ENCODE measurements around the gene STON1. TPM values are rescaled to one million over a fixed set of nuclear protein-coding genes. Genes with fewer than 3 reads are reported as not detected.

Gene STON1
- total and polyA plus RNA-seq, 2 experiments from 2014 or later: 3.0 to 5.6 TPM

DNA sequence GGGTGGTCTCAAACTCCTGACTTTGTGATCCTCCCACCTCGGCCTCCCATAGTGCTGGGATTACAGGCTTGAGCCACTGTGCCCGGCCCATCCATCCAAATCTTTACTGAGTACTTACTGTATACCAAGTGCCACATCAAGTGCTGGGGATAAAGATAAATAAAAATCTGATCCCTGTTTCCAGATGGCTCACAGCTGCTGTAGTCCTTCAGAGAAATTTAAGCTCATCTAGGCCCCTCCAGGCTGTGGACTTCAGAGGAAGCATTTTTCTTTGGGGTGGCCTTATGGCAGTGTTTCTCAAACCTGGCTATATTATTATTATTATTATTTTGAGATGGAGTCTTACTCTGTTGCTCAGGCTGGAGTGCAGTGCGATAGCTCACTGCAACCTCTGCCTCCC is 54.0 kb downstream of the STON1 start:
- Histone ChIP-seq H2AFZ (no peak overlapping the region), H3K27ac (no peak overlapping the region), H3K9ac (no peak overlapping the region), H3F3A (ENCODE audit: insufficient read depth) (no peaks in the 10 kb centered on the region), H4K20me1 (ENCODE audit: insufficient read depth) (no peaks in the 10 kb centered on the region), H3K27me3 (replicated peaks; ENCODE audit: insufficient read depth) (no peaks in the 10 kb centered on the region), H3K9me2 (ENCODE audit: insufficient read depth) (no peaks in the 10 kb centered on the region), H3K4me3 (no peak overlapping the region), H3K36me3 (ENCODE audit: low read depth) (no peaks in the 10 kb centered on the region), H3K9me3 (ENCODE audit: low read depth) (no peaks in the 10 kb centered on the region), H3K4me2 (ENCODE audit: unreplicated experiment) (no peak overlapping the region), H3K79me2 (ENCODE audit: insufficient read depth) (no peaks in the 10 kb centered on the region), H3K4me1 (ENCODE audit: insufficient read depth) (no peaks in the 10 kb centered on the region)
- TF ChIP-seq EZH2 (IDR thresholded peaks at IDR 0.05; ENCODE audit: insufficient read depth, poor library complexity, severe bottlenecking) (no peak), EZH2phosphoT487 (IDR thresholded peaks at IDR 0.05; ENCODE audit: insufficient read depth, low read depth) (no peak)
- no peak for DNase-seq
- in situ Hi-C loops (cut with MboI): loop anchor here (25.0 kb wide), 1 partner anchor 722 kb away; no protein-coding TSS in a partner anchor
- 92 to 100% methylated on average over 3 of the region's 3 CpGs for WGBS, 2 experiments (ENCODE audit: low coverage in 1 of 2, low lambda C conversion rate in 2 of 2, missing lambda C conversion rate in 2 of 2)

DNA sequence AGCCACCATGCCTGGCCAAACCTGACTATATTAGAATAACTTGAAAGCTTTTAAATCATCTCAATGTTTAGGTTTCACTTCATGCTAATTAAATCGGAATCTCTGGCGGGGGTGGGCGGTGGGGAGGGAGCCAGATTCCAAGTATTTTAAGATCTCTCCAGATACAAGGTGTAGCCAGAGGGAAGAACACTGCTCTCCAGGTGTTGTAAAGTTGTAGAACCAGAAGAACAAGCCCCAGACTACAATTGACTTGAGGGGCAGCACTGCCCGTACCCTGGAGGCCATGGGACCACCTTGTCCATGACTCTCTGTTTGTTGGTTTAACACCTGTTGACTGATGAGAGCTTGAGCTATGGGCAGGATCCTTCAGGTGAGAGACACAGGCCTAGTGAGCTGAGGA is 54.6 kb downstream of the STON1 start:
- no peak for DNase-seq
- Histone ChIP-seq H3K4me3 (no peak overlapping the region), H3K36me3 (ENCODE audit: low read depth) (no peaks in the 10 kb centered on the region), H3K27me3 (replicated peaks; ENCODE audit: insufficient read depth) (no peaks in the 10 kb centered on the region), H3K79me2 (ENCODE audit: insufficient read depth) (no peaks in the 10 kb centered on the region), H3K27ac (no peak overlapping the region), H3F3A (ENCODE audit: insufficient read depth) (no peaks in the 10 kb centered on the region), H3K4me2 (ENCODE audit: unreplicated experiment) (no peak overlapping the region), H3K9me2 (ENCODE audit: insufficient read depth) (no peaks in the 10 kb centered on the region), H3K9me3 (ENCODE audit: low read depth) (no peaks in the 10 kb centered on the region), H2AFZ (no peak overlapping the region), H3K9ac (no peak overlapping the region), H4K20me1 (ENCODE audit: insufficient read depth) (no peaks in the 10 kb centered on the region), H3K4me1 (ENCODE audit: insufficient read depth) (no peaks in the 10 kb centered on the region)
- 94 to 95% methylated on average over 4 of the region's 4 CpGs for WGBS, 2 experiments (ENCODE audit: low coverage in 1 of 2, low lambda C conversion rate in 2 of 2, missing lambda C conversion rate in 2 of 2)
- in situ Hi-C loops (cut with MboI): loop anchor here (25.0 kb wide), 1 partner anchor 722 kb away; no protein-coding TSS in a partner anchor
- no peak for TF ChIP-seq EZH2phosphoT487 (IDR thresholded peaks at IDR 0.05; ENCODE audit: insufficient read depth, low read depth)
- TF ChIP-seq EZH2 (IDR thresholded peaks at IDR 0.05; ENCODE audit: insufficient read depth, poor library complexity, severe bottlenecking): no peak

- H3K4me3 ChIP-seq: no peak overlapping the region
- no peaks in the 10 kb centered on the region for H3K27me3 ChIP-seq (replicated peaks; ENCODE audit: insufficient read depth)
- H3K4me2 ChIP-seq (ENCODE audit: unreplicated experiment): no peak overlapping the region
- DNase-seq: no peak
- no peaks in the 10 kb centered on the region for H4K20me1 ChIP-seq (ENCODE audit: insufficient read depth)
- no peak overlapping the region for H3K27ac ChIP-seq
- WGBS, 2 experiments (ENCODE audit: low coverage in 1 of 2, low lambda C conversion rate in 2 of 2, missing lambda C conversion rate in 2 of 2): 56 to 69% methylated on average over 4 of the region's 4 CpGs
- no peaks in the 10 kb centered on the region for H3F3A ChIP-seq (ENCODE audit: insufficient read depth)
- in situ Hi-C loops (cut with MboI): loop anchor here (25.0 kb wide), 1 partner anchor 724 kb away; no protein-coding TSS in a partner anchor
- no peaks in the 10 kb centered on the region for H3K4me1 ChIP-seq (ENCODE audit: insufficient read depth)
- no peaks in the 10 kb centered on the region for H3K9me2 ChIP-seq (ENCODE audit: insufficient read depth)
- H3K9me3 ChIP-seq (ENCODE audit: low read depth): no peaks in the 10 kb centered on the region
- no peak overlapping the region for H3K9ac ChIP-seq
- H3K79me2 ChIP-seq (ENCODE audit: insufficient read depth): no peaks in the 10 kb centered on the region
- H3K36me3 ChIP-seq (ENCODE audit: low read depth): no peaks in the 10 kb centered on the region
- no peak overlapping the region for H2AFZ ChIP-seq
- TF ChIP-seq EZH2phosphoT487 (IDR thresholded peaks at IDR 0.05; ENCODE audit: insufficient read depth, low read depth): no peak
- no peak for TF ChIP-seq EZH2 (IDR thresholded peaks at IDR 0.05; ENCODE audit: insufficient read depth, poor library complexity, severe bottlenecking)
These were observed 56.5 kb downstream of the STON1 start for GRCh38 chr2:48586433-48586832.

DNA sequence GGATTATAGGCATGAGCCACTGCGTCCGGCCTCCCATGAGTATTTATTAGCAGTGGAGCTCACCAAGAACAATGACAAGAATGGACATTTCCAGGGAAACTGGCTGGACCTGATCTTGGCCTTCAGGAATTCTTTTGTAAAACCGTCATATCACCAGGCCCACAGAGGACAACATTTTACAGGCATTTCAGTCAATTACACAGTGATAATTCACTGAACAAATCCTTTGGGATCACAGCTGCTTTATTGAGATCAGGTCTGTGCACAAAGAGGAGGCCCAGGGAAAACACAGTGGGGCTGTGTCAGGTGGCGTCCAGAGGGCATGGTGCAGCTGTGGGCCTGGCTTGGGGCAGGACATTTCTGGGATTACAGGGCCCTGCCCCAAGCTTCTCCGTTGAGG is 57.6 kb downstream of the STON1 start:
- Histone ChIP-seq H4K20me1 (ENCODE audit: insufficient read depth) (no peaks in the 10 kb centered on the region), H3K4me1 (ENCODE audit: insufficient read depth) (no peaks in the 10 kb centered on the region), H3K9ac (no peak overlapping the region), H2AFZ (no peak overlapping the region), H3K79me2 (ENCODE audit: insufficient read depth) (no peaks in the 10 kb centered on the region), H3K9me3 (ENCODE audit: low read depth) (no peaks in the 10 kb centered on the region), H3K9me2 (ENCODE audit: insufficient read depth) (no peaks in the 10 kb centered on the region), H3K27me3 (replicated peaks; ENCODE audit: insufficient read depth) (no peaks in the 10 kb centered on the region), H3K36me3 (ENCODE audit: low read depth) (no peaks in the 10 kb centered on the region), H3K4me3 (no peak overlapping the region), H3K4me2 (ENCODE audit: unreplicated experiment) (no peak overlapping the region), H3F3A (ENCODE audit: insufficient read depth) (no peaks in the 10 kb centered on the region), H3K27ac (no peak overlapping the region)
- DNase-seq: no peak
- in situ Hi-C loops (cut with MboI): loop anchor here (25.0 kb wide), 1 partner anchor 725 kb away; no protein-coding TSS in a partner anchor
- TF ChIP-seq EZH2phosphoT487 (IDR thresholded peaks at IDR 0.05; ENCODE audit: insufficient read depth, low read depth) (no peak), EZH2 (IDR thresholded peaks at IDR 0.05; ENCODE audit: insufficient read depth, poor library complexity, severe bottlenecking) (no peak)
- 84 to 91% methylated on average over 5 of the region's 5 CpGs for WGBS, 2 experiments (ENCODE audit: low coverage in 1 of 2, low lambda C conversion rate in 2 of 2, missing lambda C conversion rate in 2 of 2)

DNA sequence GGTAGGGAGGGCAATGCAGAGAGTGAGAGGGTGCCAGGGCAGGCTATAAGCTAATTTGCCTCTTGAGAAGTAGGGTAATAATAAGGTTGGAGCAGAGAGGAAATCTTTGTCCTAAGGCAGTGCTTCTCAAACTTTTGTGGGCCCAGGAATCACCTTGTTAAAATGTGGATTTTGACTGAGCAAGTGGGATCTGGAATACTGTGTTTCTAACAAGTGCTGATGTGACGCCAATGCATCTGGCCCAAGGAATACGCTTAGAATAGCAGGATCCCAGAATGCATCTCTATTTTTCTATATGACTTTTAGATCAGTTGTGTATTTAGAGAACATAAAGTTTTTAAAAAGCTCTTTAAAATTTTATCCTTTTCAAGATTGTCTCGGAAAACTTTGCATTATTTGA is 58.0 kb downstream of the STON1 start:
- WGBS, 2 experiments (ENCODE audit: low coverage in 1 of 2, low lambda C conversion rate in 2 of 2, missing lambda C conversion rate in 2 of 2): 92 to 95% methylated on average over 3 of the region's 3 CpGs
- no peak for DNase-seq
- no peaks in the 10 kb centered on the region for H3F3A ChIP-seq (ENCODE audit: insufficient read depth)
- H3K9me3 ChIP-seq (ENCODE audit: low read depth): no peaks in the 10 kb centered on the region
- no peaks in the 10 kb centered on the region for H3K36me3 ChIP-seq (ENCODE audit: low read depth)
- no peaks in the 10 kb centered on the region for H3K79me2 ChIP-seq (ENCODE audit: insufficient read depth)
- no peak overlapping the region for H2AFZ ChIP-seq
- in situ Hi-C loops (cut with MboI): loop anchor here (25.0 kb wide), 1 partner anchor 726 kb away; no protein-coding TSS in a partner anchor
- H3K4me1 ChIP-seq (ENCODE audit: insufficient read depth): no peaks in the 10 kb centered on the region
- no peaks in the 10 kb centered on the region for H3K27me3 ChIP-seq (replicated peaks; ENCODE audit: insufficient read depth)
- H3K9ac ChIP-seq: no peak overlapping the region
- no peak for TF ChIP-seq EZH2phosphoT487 (IDR thresholded peaks at IDR 0.05; ENCODE audit: insufficient read depth, low read depth)
- no peak for TF ChIP-seq EZH2 (IDR thresholded peaks at IDR 0.05; ENCODE audit: insufficient read depth, poor library complexity, severe bottlenecking)
- no peak overlapping the region for H3K27ac ChIP-seq
- H3K4me3 ChIP-seq: no peak overlapping the region
- H3K4me2 ChIP-seq (ENCODE audit: unreplicated experiment): no peak overlapping the region
- no peaks in the 10 kb centered on the region for H4K20me1 ChIP-seq (ENCODE audit: insufficient read depth)
- no peaks in the 10 kb centered on the region for H3K9me2 ChIP-seq (ENCODE audit: insufficient read depth)

Measured in GM23248 (cell line).